ENCODE results near the gene MMS19.
A peak's percentile ranks its signal among the peaks of the same experiment; 100 is the strongest.

MMS19 gene

GRCh38 chr10:97498841-97499560 lies 779 bp upstream of the MMS19 start, which contains the start of gene UBTD1:
TSS of gene UBTD1 (plus strand) at chr10:97498924. CDS start at chr10:97499204, 280 bp downstream.
- Histone ChIP-seq H3K9ac (ENCODE audit: low read length) (peak within 1 kb of the TSS; percentile 99), H3K36me3 (ENCODE audit: control insufficient read depth, insufficient read depth, low read length, severe bottlenecking) (peaks cover 3% of the 10 kb centered on the region), H3K4me3 (ENCODE audit: low read length) (peak within 1 kb of the TSS; percentile 100), H3K4me1 (ENCODE audit: control insufficient read depth, insufficient read depth, low read length) (peaks cover 45% of the 10 kb centered on the region), H3K27me3 (replicated peaks; ENCODE audit: control insufficient read depth, insufficient read depth, low read length) (no peaks in the 10 kb centered on the region), H3K9me3 (ENCODE audit: control insufficient read depth, low read length) (no peaks in the 10 kb centered on the region)
- peak; percentile 84 for DNase-seq (ENCODE audit: low read depth)

DNA sequence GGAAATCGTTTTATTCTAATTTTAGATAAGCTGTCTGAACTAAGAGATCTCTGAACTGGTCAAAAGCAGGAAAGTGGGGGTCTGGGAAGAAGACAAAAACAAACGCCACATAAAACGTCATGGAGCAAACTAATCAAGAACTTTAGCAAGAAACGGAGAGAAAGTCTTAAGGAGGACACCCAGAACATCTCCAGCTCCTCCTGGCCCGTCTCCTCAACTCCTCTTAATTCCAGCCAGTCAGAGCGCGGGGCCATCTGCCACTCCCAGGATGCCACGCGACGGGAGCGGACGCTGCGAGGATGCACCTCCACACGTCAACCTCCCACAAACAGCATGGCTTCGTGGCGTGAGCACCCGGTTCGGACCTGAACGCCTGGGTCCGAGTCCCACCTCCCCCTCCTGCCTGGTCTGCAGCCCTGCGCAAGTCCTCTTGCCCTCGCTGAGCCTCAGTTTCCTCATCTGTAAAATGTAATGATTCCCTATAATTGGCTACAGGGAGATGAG lies 598 bp downstream of the MMS19 start:
- Histone ChIP-seq H3K4me3 (ENCODE audit: low read length) (peak overlapping the region; percentile 100), H3K27me3 (replicated peaks; ENCODE audit: control insufficient read depth, insufficient read depth, low read length) (no peaks in the 10 kb centered on the region), H3K4me1 (ENCODE audit: control insufficient read depth, insufficient read depth, low read length) (peaks cover 44% of the 10 kb centered on the region), H3K9me3 (ENCODE audit: control insufficient read depth, low read length) (no peaks in the 10 kb centered on the region), H3K36me3 (ENCODE audit: control insufficient read depth, insufficient read depth, low read length, severe bottlenecking) (no peaks in the 10 kb centered on the region), H3K9ac (ENCODE audit: low read length) (peak overlapping the region; percentile 99)
- peak; percentile 93 for DNase-seq (ENCODE audit: low read depth)

DNA sequence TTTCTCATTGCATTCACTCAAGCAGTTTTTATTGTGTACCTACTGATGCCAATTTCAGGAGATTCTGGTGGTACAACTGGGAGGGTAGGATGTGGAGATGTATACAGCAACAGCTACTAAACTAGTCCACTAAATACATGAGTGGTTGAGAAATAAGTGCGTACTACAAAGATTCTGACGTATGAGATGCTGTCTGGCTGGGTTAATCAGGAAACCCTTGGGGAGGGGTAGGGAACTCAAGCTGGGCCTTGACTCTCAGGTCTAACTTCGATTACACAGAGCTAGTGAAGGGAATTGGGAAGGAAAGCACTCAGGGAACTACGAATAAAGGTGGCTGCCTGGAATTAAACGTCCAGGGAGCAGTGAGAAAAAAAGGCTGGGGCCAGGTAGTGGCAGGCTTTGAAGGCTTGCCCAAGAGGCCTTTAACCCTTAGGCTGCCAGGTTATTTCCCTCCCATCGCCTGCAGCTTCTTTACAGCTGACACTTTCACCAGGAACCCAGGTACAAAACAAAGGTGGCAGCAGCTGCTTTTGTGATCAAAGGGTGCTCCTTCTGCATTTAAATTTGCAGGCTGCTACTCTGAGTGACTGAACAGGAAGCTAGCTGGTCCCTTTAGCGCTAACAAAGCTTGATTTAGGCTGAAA lies 3.2 kb downstream of the MMS19 start:
- H3K4me1 ChIP-seq (ENCODE audit: control insufficient read depth, insufficient read depth, low read length) = peaks cover 42% of the 10 kb centered on the region
- H3K4me3 ChIP-seq (ENCODE audit: low read length) = peak overlapping the region; percentile 13
- DNase-seq (ENCODE audit: low read depth) = peak; percentile 34
- no peaks in the 10 kb centered on the region for H3K9me3 ChIP-seq (ENCODE audit: control insufficient read depth, low read length)
- no peak overlapping the region for H3K9ac ChIP-seq (ENCODE audit: low read length)
- no peaks in the 10 kb centered on the region for H3K27me3 ChIP-seq (replicated peaks; ENCODE audit: control insufficient read depth, insufficient read depth, low read length)
- H3K36me3 ChIP-seq (ENCODE audit: control insufficient read depth, insufficient read depth, low read length, severe bottlenecking) = no peaks in the 10 kb centered on the region

- Histone ChIP-seq H3K36me3 (ENCODE audit: control insufficient read depth, insufficient read depth, low read length, severe bottlenecking) (no peaks in the 10 kb centered on the region), H3K27me3 (replicated peaks; ENCODE audit: control insufficient read depth, insufficient read depth, low read length) (no peaks in the 10 kb centered on the region), H3K9me3 (ENCODE audit: control insufficient read depth, low read length) (no peaks in the 10 kb centered on the region), H3K4me3 (ENCODE audit: low read length) (no peak overlapping the region), H3K4me1 (ENCODE audit: control insufficient read depth, insufficient read depth, low read length) (peaks cover 48% of the 10 kb centered on the region), H3K9ac (ENCODE audit: low read length) (no peak overlapping the region)
- no peak for DNase-seq (ENCODE audit: low read depth)
These were observed 4.1 kb downstream of the MMS19 start for GRCh38 chr10:97494151-97494550.

- Histone ChIP-seq H3K27me3 (replicated peaks; ENCODE audit: control insufficient read depth, insufficient read depth, low read length) (no peaks in the 10 kb centered on the region), H3K36me3 (ENCODE audit: control insufficient read depth, insufficient read depth, low read length, severe bottlenecking) (peaks cover 5% of the 10 kb centered on the region), H3K4me3 (ENCODE audit: low read length) (no peak overlapping the region), H3K4me1 (ENCODE audit: control insufficient read depth, insufficient read depth, low read length) (peaks cover 37% of the 10 kb centered on the region), H3K9ac (ENCODE audit: low read length) (peak overlapping the region; percentile 21), H3K9me3 (ENCODE audit: control insufficient read depth, low read length) (no peaks in the 10 kb centered on the region)
- DNase-seq (ENCODE audit: low read depth) = peak; percentile 19
These were observed 7.6 kb downstream of the MMS19 start for GRCh38 chr10:97490592-97490991.

DNA sequence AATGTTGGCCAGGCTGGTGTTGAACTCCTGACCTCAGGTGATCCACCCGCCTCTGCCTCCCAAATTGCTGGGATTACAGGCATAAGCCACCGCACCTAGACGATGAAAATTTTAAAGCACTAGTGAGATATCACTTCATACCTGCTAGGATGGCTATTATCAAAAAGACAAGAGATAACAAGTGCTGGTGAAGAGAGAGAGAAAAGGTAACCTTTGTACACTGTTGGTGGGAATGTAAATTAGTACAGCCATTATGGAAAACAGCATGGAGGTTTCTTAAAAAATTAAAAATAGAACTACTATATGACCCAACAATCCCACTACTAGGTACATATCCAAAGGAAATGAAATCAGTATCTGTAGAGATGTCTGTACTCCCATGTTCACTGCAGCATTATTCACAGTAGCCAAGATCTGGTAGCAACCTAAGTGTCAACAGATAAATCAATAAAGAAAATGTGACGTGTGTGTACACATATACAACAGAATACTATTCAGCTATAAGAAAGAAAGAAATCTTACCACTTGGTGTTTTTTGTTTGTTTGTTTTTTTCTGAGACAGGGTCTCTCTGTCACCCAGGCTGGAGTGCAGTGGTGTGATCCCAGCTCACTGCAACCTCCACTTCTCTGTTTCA lies 12.5 kb downstream of the MMS19 start:
- Histone ChIP-seq H3K9ac (ENCODE audit: low read length) (no peak overlapping the region), H3K4me3 (ENCODE audit: low read length) (no peak overlapping the region), H3K27me3 (replicated peaks; ENCODE audit: control insufficient read depth, insufficient read depth, low read length) (no peaks in the 10 kb centered on the region), H3K9me3 (ENCODE audit: control insufficient read depth, low read length) (no peaks in the 10 kb centered on the region), H3K36me3 (ENCODE audit: control insufficient read depth, insufficient read depth, low read length, severe bottlenecking) (peaks cover 26% of the 10 kb centered on the region), H3K4me1 (ENCODE audit: control insufficient read depth, insufficient read depth, low read length) (peaks cover 21% of the 10 kb centered on the region)
- no peak for DNase-seq (ENCODE audit: low read depth)

DNA sequence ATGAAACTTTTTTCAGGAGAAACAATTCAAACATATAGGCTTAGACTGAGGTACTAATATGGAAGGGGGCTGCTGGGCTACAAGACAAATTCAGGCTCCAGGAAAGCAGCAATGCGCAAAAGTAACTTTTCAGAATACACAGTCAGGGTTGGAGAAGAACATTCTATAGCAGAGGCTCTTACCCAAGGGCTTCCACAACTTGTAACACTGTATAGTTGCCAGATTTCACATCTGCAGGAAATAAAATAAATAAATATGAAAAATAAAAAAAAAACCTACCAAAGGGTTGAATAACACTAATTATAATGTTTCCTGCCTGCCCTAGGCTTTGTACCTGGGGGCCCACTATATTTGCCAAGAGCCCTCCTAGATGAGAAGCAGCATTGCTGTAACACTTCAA lies 14.3 kb downstream of the MMS19 start:
- H3K9ac ChIP-seq (ENCODE audit: low read length) = no peak overlapping the region
- peak; percentile 29 for DNase-seq (ENCODE audit: low read depth)
- no peaks in the 10 kb centered on the region for H3K27me3 ChIP-seq (replicated peaks; ENCODE audit: control insufficient read depth, insufficient read depth, low read length)
- H3K4me3 ChIP-seq (ENCODE audit: low read length) = no peak overlapping the region
- peaks cover 4% of the 10 kb centered on the region for H3K4me1 ChIP-seq (ENCODE audit: control insufficient read depth, insufficient read depth, low read length)
- H3K9me3 ChIP-seq (ENCODE audit: control insufficient read depth, low read length) = no peaks in the 10 kb centered on the region
- peaks cover 44% of the 10 kb centered on the region for H3K36me3 ChIP-seq (ENCODE audit: control insufficient read depth, insufficient read depth, low read length, severe bottlenecking)

- DNase-seq (ENCODE audit: low read depth) = peak; percentile 7
- no peak overlapping the region for H3K9ac ChIP-seq (ENCODE audit: low read length)
- H3K4me3 ChIP-seq (ENCODE audit: low read length) = no peak overlapping the region
- H3K27me3 ChIP-seq (replicated peaks; ENCODE audit: control insufficient read depth, insufficient read depth, low read length) = no peaks in the 10 kb centered on the region
- H3K4me1 ChIP-seq (ENCODE audit: control insufficient read depth, insufficient read depth, low read length) = peaks cover 4% of the 10 kb centered on the region
- H3K36me3 ChIP-seq (ENCODE audit: control insufficient read depth, insufficient read depth, low read length, severe bottlenecking) = peaks cover 46% of the 10 kb centered on the region
- H3K9me3 ChIP-seq (ENCODE audit: control insufficient read depth, low read length) = no peaks in the 10 kb centered on the region
These were observed 14.7 kb downstream of the MMS19 start for GRCh38 chr10:97483506-97483905.

- Histone ChIP-seq H3K36me3 (ENCODE audit: control insufficient read depth, insufficient read depth, low read length, severe bottlenecking) (peaks cover 57% of the 10 kb centered on the region), H3K4me1 (ENCODE audit: control insufficient read depth, insufficient read depth, low read length) (peaks cover 4% of the 10 kb centered on the region), H3K4me3 (ENCODE audit: low read length) (no peak overlapping the region), H3K9me3 (ENCODE audit: control insufficient read depth, low read length) (no peaks in the 10 kb centered on the region), H3K9ac (ENCODE audit: low read length) (no peak overlapping the region), H3K27me3 (replicated peaks; ENCODE audit: control insufficient read depth, insufficient read depth, low read length) (no peaks in the 10 kb centered on the region)
- DNase-seq (ENCODE audit: low read depth) = no peak
These were observed 15.8 kb downstream of the MMS19 start for GRCh38 chr10:97482381-97482780.

DNA sequence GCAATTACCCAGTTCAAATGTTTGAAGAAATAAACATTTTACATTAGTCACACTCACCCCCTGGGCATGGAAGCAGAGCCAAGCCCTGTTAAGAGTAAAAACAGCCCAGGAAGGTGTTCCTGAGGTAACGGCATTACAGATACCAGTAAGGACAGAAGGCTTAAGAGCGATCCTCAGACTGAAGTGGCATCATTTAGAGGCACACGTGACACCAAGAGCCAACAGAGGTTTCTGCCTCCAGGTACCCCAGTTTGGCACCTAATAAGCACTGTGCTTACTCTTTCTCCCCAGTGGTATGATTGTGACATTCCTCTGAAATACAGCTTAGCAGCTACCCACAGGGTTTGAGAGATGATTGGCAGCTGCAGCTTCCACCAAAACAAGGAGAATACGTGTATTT lies 17.2 kb downstream of the MMS19 start:
- peaks cover 14% of the 10 kb centered on the region for H3K4me1 ChIP-seq (ENCODE audit: control insufficient read depth, insufficient read depth, low read length)
- DNase-seq (ENCODE audit: low read depth) = no peak
- H3K4me3 ChIP-seq (ENCODE audit: low read length) = no peak overlapping the region
- H3K9me3 ChIP-seq (ENCODE audit: control insufficient read depth, low read length) = no peaks in the 10 kb centered on the region
- H3K9ac ChIP-seq (ENCODE audit: low read length) = no peak overlapping the region
- peaks cover 68% of the 10 kb centered on the region for H3K36me3 ChIP-seq (ENCODE audit: control insufficient read depth, insufficient read depth, low read length, severe bottlenecking)
- no peaks in the 10 kb centered on the region for H3K27me3 ChIP-seq (replicated peaks; ENCODE audit: control insufficient read depth, insufficient read depth, low read length)

GRCh38 chr10:97479939-97480338 lies 18.3 kb downstream of the MMS19 start:
- H3K36me3 ChIP-seq (ENCODE audit: control insufficient read depth, insufficient read depth, low read length, severe bottlenecking) = peaks cover 65% of the 10 kb centered on the region
- H3K9me3 ChIP-seq (ENCODE audit: control insufficient read depth, low read length) = no peaks in the 10 kb centered on the region
- DNase-seq (ENCODE audit: low read depth) = no peak
- no peak overlapping the region for H3K9ac ChIP-seq (ENCODE audit: low read length)
- H3K27me3 ChIP-seq (replicated peaks; ENCODE audit: control insufficient read depth, insufficient read depth, low read length) = no peaks in the 10 kb centered on the region
- peaks cover 23% of the 10 kb centered on the region for H3K4me1 ChIP-seq (ENCODE audit: control insufficient read depth, insufficient read depth, low read length)
- no peak overlapping the region for H3K4me3 ChIP-seq (ENCODE audit: low read length)

Data from adipocyte (in vitro differentiated cells).